Astrocyte of the spinal cord (primary cell): ENCODE data around the gene STMN3.

Experiments
- DNase-seq: peaks from one replicate; pipeline ENCODE4 v3.0.0; 2011; ENCODE audit warnings: low read depth, low spot score
- H3K4me3 ChIP-seq: 2 replicates; pipeline ENCODE4 v1.5.1; 2011; ENCODE audit warnings: low read depth, mild to moderate bottlenecking, low read length, moderate library complexity
- CTCF ChIP-seq: IDR thresholded peaks from 2 replicates; pipeline ENCODE4 v1.5.1; 2012; ENCODE audit warnings: low read depth, mild to moderate bottlenecking, low read length, inconsistent platforms
- in situ Hi-C: cut with HindIII; loops from 2 replicates; pipeline ENCODE4 v1.10.0; 2017; ENCODE audit warnings: low sequenced_read_pairs

Gene STMN3

GRCh38 chr20:63597651-63598478 lies 55.4 kb downstream of the STMN3 start:
- in situ Hi-C loops = no loop called here
- DNase-seq = no peak
- no peak for TF ChIP-seq CTCF
- H3K4me3 ChIP-seq = no peak overlapping the region

GRCh38 chr20:63596423-63596822 lies 56.8 kb downstream of the STMN3 start:
- H3K4me3 ChIP-seq = no peak overlapping the region
- no peak for TF ChIP-seq CTCF
- in situ Hi-C loops = no loop called here
- DNase-seq = no peak

GRCh38 chr20:63595416-63596127 lies 57.7 kb downstream of the STMN3 start:
- in situ Hi-C loops = no loop called here
- no peak overlapping the region for H3K4me3 ChIP-seq
- no peak for DNase-seq
- no peak for TF ChIP-seq CTCF

GRCh38 chr20:63594043-63594561 lies 59.1 kb downstream of the STMN3 start:
- in situ Hi-C loops = no loop called here
- TF ChIP-seq CTCF = no peak
- no peak overlapping the region for H3K4me3 ChIP-seq
- DNase-seq = peak; percentile 61

GRCh38 chr20:63592661-63593060 lies 60.6 kb downstream of the STMN3 start:
- no peak for DNase-seq
- no peak for TF ChIP-seq CTCF
- no peak overlapping the region for H3K4me3 ChIP-seq
- in situ Hi-C loops = no loop called here

- DNase-seq = no peak
- H3K4me3 ChIP-seq = no peak overlapping the region
- no peak for TF ChIP-seq CTCF
- in situ Hi-C loops = no loop called here
These were observed 61.4 kb downstream of the STMN3 start for GRCh38 chr20:63591786-63592355.
